ENCODE data around the gene HUWE1.

- TF ChIP-seq, protein P1, sequence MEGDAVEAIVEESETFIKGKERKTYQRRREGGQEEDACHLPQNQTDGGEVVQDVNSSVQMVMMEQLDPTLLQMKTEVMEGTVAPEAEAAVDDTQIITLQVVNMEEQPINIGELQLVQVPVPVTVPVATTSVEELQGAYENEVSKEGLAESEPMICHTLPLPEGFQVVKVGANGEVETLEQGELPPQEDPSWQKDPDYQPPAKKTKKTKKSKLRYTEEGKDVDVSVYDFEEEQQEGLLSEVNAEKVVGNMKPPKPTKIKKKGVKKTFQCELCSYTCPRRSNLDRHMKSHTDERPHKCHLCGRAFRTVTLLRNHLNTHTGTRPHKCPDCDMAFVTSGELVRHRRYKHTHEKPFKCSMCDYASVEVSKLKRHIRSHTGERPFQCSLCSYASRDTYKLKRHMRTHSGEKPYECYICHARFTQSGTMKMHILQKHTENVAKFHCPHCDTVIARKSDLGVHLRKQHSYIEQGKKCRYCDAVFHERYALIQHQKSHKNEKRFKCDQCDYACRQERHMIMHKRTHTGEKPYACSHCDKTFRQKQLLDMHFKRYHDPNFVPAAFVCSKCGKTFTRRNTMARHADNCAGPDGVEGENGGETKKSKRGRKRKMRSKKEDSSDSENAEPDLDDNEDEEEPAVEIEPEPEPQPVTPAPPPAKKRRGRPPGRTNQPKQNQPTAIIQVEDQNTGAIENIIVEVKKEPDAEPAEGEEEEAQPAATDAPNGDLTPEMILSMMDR (IDR thresholded peaks at IDR 0.05; ENCODE audit: low read length), result no peak
- no peak for TF ChIP-seq EZH2 (IDR thresholded peaks at IDR 0.05; ENCODE audit: borderline replicate concordance, low read length)
Measured at GRCh38 chrX:53682885-53683555, 3.5 kb downstream of the HUWE1 start.

Measured in OCI-LY1 (cell line).